CD4-positive, CD25-positive, alpha-beta regulatory T cell (primary cell): ENCODE results near the gene OTOR. TPM values are rescaled to one million over a fixed set of nuclear protein-coding genes. Genes with fewer than 3 reads are reported as not detected.

Source experiments
- ATAC-seq, 2 donors: fragments of 150-1000 bp; cut with Tn5 transposase; one replicate each; pipeline ENCODE4 v1.10.0; 2021; ENCODE audit warnings: low read depth in 2 of 2, moderate number of reproducible peaks in 2 of 2, moderate library complexity in 1 of 2
- DNase-seq, 3 donors: peaks; one replicate each; pipeline versions ENCODE4 v3.0.0 to v3.0.0-alpha.2; 2012 to 2022; ENCODE audit warnings: mixed read lengths in 1 of 3
- H3K27ac ChIP-seq: one replicate; pipeline ENCODE4 v1.7.0; 2013; ENCODE audit warnings: mild to moderate bottlenecking, low read length; ENCODE audit not compliant: insufficient read depth, poor library complexity, severe bottlenecking
- H3K27me3 ChIP-seq: one replicate; pipeline ENCODE4 v1.7.0; 2013; ENCODE audit warnings: low read length; ENCODE audit not compliant: control insufficient read depth, insufficient read depth
- H3K36me3 ChIP-seq: one replicate; pipeline ENCODE4 v1.7.0; 2013; ENCODE audit warnings: mild to moderate bottlenecking, low read length, moderate library complexity; ENCODE audit not compliant: control insufficient read depth, insufficient read depth
- H3K4me1 ChIP-seq: 2 replicates; pipeline ENCODE4 v1.7.0; 2013; ENCODE audit warnings: mild to moderate bottlenecking, low read length; ENCODE audit not compliant: insufficient read depth, control insufficient read depth, poor library complexity, severe bottlenecking
- H3K4me3 ChIP-seq: one replicate; pipeline ENCODE4 v1.7.0; 2013; ENCODE audit warnings: low read depth, mild to moderate bottlenecking, low read length, moderate library complexity
- H3K9me3 ChIP-seq, 2 experiments: 1 replicate in 1 of 2; 2 replicates in 1 of 2; pipeline ENCODE4 v1.7.0; 2013; ENCODE audit warnings: low read length in 2 of 2, mild to moderate bottlenecking in 1 of 2, moderate library complexity in 1 of 2; ENCODE audit not compliant: control insufficient read depth in 2 of 2
- H3K27ac Mint-ChIP-seq, 3 donors: one replicate each; pipeline ENCODE4 v1.8.0; 2020 to 2022; ENCODE audit warnings: mild to moderate bottlenecking in 3 of 3, mixed read lengths in 3 of 3, moderate library complexity in 2 of 3
- H3K27me3 Mint-ChIP-seq: one replicate; pipeline ENCODE4 v1.8.0; 2022; ENCODE audit warnings: mild to moderate bottlenecking, mixed read lengths
- H3K36me3 Mint-ChIP-seq: one replicate; pipeline ENCODE4 v1.8.0; 2020; ENCODE audit warnings: mixed read lengths
- H3K4me1 Mint-ChIP-seq, 4 donors: one replicate each; pipeline ENCODE4 v1.8.0; 2020 to 2022; ENCODE audit warnings: mixed read lengths in 4 of 4, mild to moderate bottlenecking in 1 of 4
- H3K4me3 Mint-ChIP-seq, 4 donors: one replicate each; pipeline ENCODE4 v1.8.0; 2020 to 2022; ENCODE audit warnings: mild to moderate bottlenecking in 4 of 4, mixed read lengths in 4 of 4, moderate library complexity in 3 of 4
- H3K9me3 Mint-ChIP-seq, 7 donors: one replicate each; pipeline ENCODE4 v1.8.0; 2020 to 2022; ENCODE audit warnings: mixed read lengths in 7 of 7, mild to moderate bottlenecking in 3 of 7, moderate library complexity in 2 of 7
- polyA plus RNA-seq, 4 donors: library from polyadenylated mRNA; unstranded; fragments of 300-500 nt; fragmentation: Illumina TruSeq; gene quantifications; one replicate each; pipeline ENCODE4 v1.2.3, GENCODE V29; 2021
- total RNA-seq: library from RNA; stranded (reverse); gene quantifications from one replicate; pipeline ENCODE4 v1.2.3, GENCODE V29; 2022

Gene OTOR
- total and polyA plus RNA-seq, 5 donors from 2014 or later = not detected

GRCh38 chr20:16710781-16711180 is 37.4 kb upstream of the OTOR start:
- no peak for DNase-seq
- Histone ChIP-seq H3K4me1 (peaks cover 18% of the 10 kb centered on the region), H3K9me3 (peaks cover 0 to 2% of the 10 kb centered on the region in 2 experiments), H3K36me3 (no peaks in the 10 kb centered on the region), H3K4me3 (no peak overlapping the region), H3K27ac (no peak overlapping the region), H3K27me3 (peaks cover 2% of the 10 kb centered on the region)
- no peaks in the 10 kb centered on the region for H3K36me3 Mint-ChIP-seq
- H3K4me3 Mint-ChIP-seq = no peak overlapping the region
- no peak overlapping the region for H3K27ac Mint-ChIP-seq
- peaks cover 0 to 5% (median 0%) of the 10 kb centered on the region in 7 donors for H3K9me3 Mint-ChIP-seq
- H3K27me3 Mint-ChIP-seq = peaks cover 39% of the 10 kb centered on the region
- no peak for ATAC-seq
- peaks cover 16 to 38% (median 25%) of the 10 kb centered on the region in 4 donors for H3K4me1 Mint-ChIP-seq

GRCh38 chr20:16711661-16712258 is 36.4 kb upstream of the OTOR start:
- H3K27me3 Mint-ChIP-seq = peaks cover 43% of the 10 kb centered on the region

GRCh38 chr20:16712511-16712947 is 35.6 kb upstream of the OTOR start:
- Histone ChIP-seq H3K4me1 (peaks cover 18% of the 10 kb centered on the region), H3K36me3 (no peaks in the 10 kb centered on the region), H3K27me3 (peaks cover 3% of the 10 kb centered on the region), H3K9me3 (no peaks in the 10 kb centered on the region), H3K4me3 (no peak overlapping the region), H3K27ac (no peak overlapping the region)
- no peak overlapping the region for H3K27ac Mint-ChIP-seq
- no peak for ATAC-seq
- H3K4me3 Mint-ChIP-seq = no peak overlapping the region
- no peaks in the 10 kb centered on the region for H3K36me3 Mint-ChIP-seq
- peaks cover 16 to 34% (median 25%) of the 10 kb centered on the region in 4 donors for H3K4me1 Mint-ChIP-seq
- no peak for DNase-seq
- H3K9me3 Mint-ChIP-seq = no peaks in the 10 kb centered on the region
- peaks cover 50% of the 10 kb centered on the region for H3K27me3 Mint-ChIP-seq

More at GRCh38 chr20:16711661-16712258, 36.4 kb upstream of the OTOR start:
- H3K27ac ChIP-seq = no peak overlapping the region
- H3K4me3 Mint-ChIP-seq = no peak overlapping the region
- peaks cover 16 to 38% (median 25%) of the 10 kb centered on the region in 4 donors for H3K4me1 Mint-ChIP-seq
- no peak overlapping the region for H3K27ac Mint-ChIP-seq
- H3K9me3 Mint-ChIP-seq = peaks cover 0 to 2% (median 0%) of the 10 kb centered on the region in 7 donors
- H3K4me3 ChIP-seq = no peak overlapping the region
- DNase-seq (no peak), ATAC-seq (no peak)
- no peaks in the 10 kb centered on the region for H3K9me3 ChIP-seq
- no peaks in the 10 kb centered on the region for H3K36me3 Mint-ChIP-seq
- peaks cover 3% of the 10 kb centered on the region for H3K27me3 ChIP-seq
- no peaks in the 10 kb centered on the region for H3K36me3 ChIP-seq
- H3K4me1 ChIP-seq = peaks cover 18% of the 10 kb centered on the region

GRCh38 chr20:16713066-16713465 is 35.1 kb upstream of the OTOR start:
- Mint-ChIP-seq H3K27ac (no peak overlapping the region), H3K4me3 (no peak overlapping the region), H3K4me1 (peaks cover 14 to 28% (median 21%) of the 10 kb centered on the region in 4 donors), H3K27me3 (peaks cover 55% of the 10 kb centered on the region), H3K9me3 (no peaks in the 10 kb centered on the region), H3K36me3 (no peaks in the 10 kb centered on the region)
- Histone ChIP-seq H3K27ac (no peak overlapping the region), H3K27me3 (peaks cover 3% of the 10 kb centered on the region), H3K9me3 (no peaks in the 10 kb centered on the region), H3K36me3 (no peaks in the 10 kb centered on the region), H3K4me1 (peaks cover 18% of the 10 kb centered on the region), H3K4me3 (no peak overlapping the region)
- no peak for DNase-seq
- no peak for ATAC-seq

- Mint-ChIP-seq H3K36me3 (no peaks in the 10 kb centered on the region), H3K9me3 (peaks cover 0 to 1% (median 0%) of the 10 kb centered on the region in 7 donors), H3K27ac (no peak overlapping the region), H3K4me3 (no peak overlapping the region), H3K27me3 (peaks cover 60% of the 10 kb centered on the region), H3K4me1 (peaks cover 2 to 17% (median 10%) of the 10 kb centered on the region in 4 donors)
- Histone ChIP-seq H3K27me3 (peaks cover 6% of the 10 kb centered on the region), H3K4me1 (peaks cover 6% of the 10 kb centered on the region), H3K9me3 (no peaks in the 10 kb centered on the region), H3K4me3 (no peak overlapping the region), H3K36me3 (no peaks in the 10 kb centered on the region), H3K27ac (no peak overlapping the region)
- DNase-seq = no peak
- no peak for ATAC-seq
Observed at GRCh38 chr20:16714242-16714641, 33.9 kb upstream of the OTOR start.

GRCh38 chr20:16714751-16715150 is 33.4 kb upstream of the OTOR start:
- H3K9me3 Mint-ChIP-seq = peaks cover 0 to 1% (median 0%) of the 10 kb centered on the region in 7 donors
- Histone ChIP-seq H3K27me3 (peaks cover 6% of the 10 kb centered on the region), H3K36me3 (no peaks in the 10 kb centered on the region), H3K4me1 (peaks cover under 1% of the 10 kb centered on the region), H3K4me3 (no peak overlapping the region), H3K9me3 (no peaks in the 10 kb centered on the region), H3K27ac (no peak overlapping the region)
- no peaks in the 10 kb centered on the region for H3K36me3 Mint-ChIP-seq
- peaks cover 0 to 12% (median 6%) of the 10 kb centered on the region in 4 donors for H3K4me1 Mint-ChIP-seq
- no peak overlapping the region for H3K4me3 Mint-ChIP-seq
- H3K27me3 Mint-ChIP-seq = peaks cover 61% of the 10 kb centered on the region
- no peak overlapping the region for H3K27ac Mint-ChIP-seq
- no peak for DNase-seq
- no peak for ATAC-seq

GRCh38 chr20:16719421-16719820 is 28.7 kb upstream of the OTOR start:
- ATAC-seq = no peak
- peaks cover 66% of the 10 kb centered on the region for H3K27me3 Mint-ChIP-seq
- peaks cover 22% of the 10 kb centered on the region for H3K27me3 ChIP-seq
- H3K36me3 Mint-ChIP-seq = no peaks in the 10 kb centered on the region
- no peaks in the 10 kb centered on the region for H3K36me3 ChIP-seq
- H3K27ac ChIP-seq = no peak overlapping the region
- H3K4me3 ChIP-seq = no peak overlapping the region
- H3K27ac Mint-ChIP-seq = no peak overlapping the region
- H3K4me1 Mint-ChIP-seq = peaks cover 0 to under 1% (median 0%) of the 10 kb centered on the region in 4 donors
- H3K4me3 Mint-ChIP-seq = no peak overlapping the region
- peaks cover 0 to 2% (median 0%) of the 10 kb centered on the region in 7 donors for H3K9me3 Mint-ChIP-seq
- no peak for DNase-seq
- no peaks in the 10 kb centered on the region for H3K4me1 ChIP-seq
- no peaks in the 10 kb centered on the region for H3K9me3 ChIP-seq

GRCh38 chr20:16729080-16729479 is 19.1 kb upstream of the OTOR start:
- Mint-ChIP-seq H3K4me3 (peak overlapping the region; percentile 96 to 100 (median 100)), H3K27me3 (peaks cover 39% of the 10 kb centered on the region), H3K36me3 (peaks cover 34% of the 10 kb centered on the region), H3K27ac (peak overlapping the region; percentile 99 to 100 (median 99)), H3K9me3 (peaks cover 0 to 9% (median 4%) of the 10 kb centered on the region in 7 donors), H3K4me1 (peaks cover 17 to 50% (median 42%) of the 10 kb centered on the region in 4 donors)
- ATAC-seq (no peak), DNase-seq (no peak)
- peaks cover 35% of the 10 kb centered on the region for H3K4me1 ChIP-seq
- H3K27ac ChIP-seq = peak overlapping the region; percentile 89
- peaks cover 14% of the 10 kb centered on the region for H3K36me3 ChIP-seq
- peaks cover 21% of the 10 kb centered on the region for H3K27me3 ChIP-seq
- H3K4me3 ChIP-seq = peak overlapping the region; percentile 95
- H3K9me3 ChIP-seq = no peaks in the 10 kb centered on the region
